H1 (cell line): Measurements from ENCODE around the gene TBL2. TPM values are rescaled to one million over a fixed set of nuclear protein-coding genes. Genes with fewer than 3 reads are reported as not detected.

Source experiments
- CBX5 ChIP-seq: fragments of 300-800, 300-1000 bp; sonication (generic); IDR thresholded peaks from 2 replicates; pipeline ENCODE4 v1.7.1; 2016; ENCODE audit warnings: antibody characterized with exemption, low read length, low read depth
- CEBPB ChIP-seq: IDR thresholded peaks from 2 replicates; pipeline ENCODE4 v1.6.1; 2012; ENCODE audit warnings: low read depth, low read length
- CHD2 ChIP-seq: IDR thresholded peaks from 2 replicates; pipeline ENCODE4 v1.6.1; 2012; ENCODE audit warnings: low read length, improper control_type of control experiment
- EP300 ChIP-seq, 2 experiments: IDR thresholded peaks; 1 replicate in 1 of 2; 2 replicates in 1 of 2; pipeline ENCODE4 v1.6.1; 2011 to 2012; ENCODE audit warnings: low read depth in 2 of 2, low read length in 2 of 2, mild to moderate bottlenecking in 2 of 2, borderline replicate concordance in 1 of 2, inconsistent platforms in 1 of 2, moderate library complexity in 1 of 2
- FOSL1 ChIP-seq: IDR thresholded peaks from 2 replicates; pipeline ENCODE4 v1.6.1; 2011; ENCODE audit warnings: mild to moderate bottlenecking, low read depth, low read length, moderate library complexity; ENCODE audit not compliant: insufficient read depth
- HDAC2 ChIP-seq, 2 experiments: fragments of 300-600 bp in 1 of 2; sonication (generic) in 1 of 2; IDR thresholded peaks; 2 replicates each; pipeline ENCODE4 v1.6.1; 2011 to 2012; ENCODE audit warnings: low read depth in 2 of 2, low read length in 2 of 2, mild to moderate bottlenecking in 2 of 2, moderate library complexity in 2 of 2, borderline replicate concordance in 1 of 2, inconsistent platforms in 1 of 2
- HDAC6 ChIP-seq: IDR thresholded peaks from one replicate; pipeline ENCODE4 v1.7.1; 2012; ENCODE audit warnings: low read depth, mild to moderate bottlenecking, inconsistent platforms, low read length, moderate library complexity
- KDM4A ChIP-seq: IDR thresholded peaks from one replicate; pipeline ENCODE4 v1.7.1; 2012; ENCODE audit warnings: low read depth, mild to moderate bottlenecking, moderate library complexity, low read length, inconsistent platforms; ENCODE audit not compliant: severe bottlenecking
- KDM5A ChIP-seq: fragments of 200-600 bp; IDR thresholded peaks from 2 replicates; pipeline ENCODE4 v1.7.1; 2012; ENCODE audit warnings: mild to moderate bottlenecking, low read length, inconsistent platforms, mixed read lengths
- NANOG ChIP-seq: IDR thresholded peaks from 2 replicates; pipeline ENCODE4 v1.6.1; 2011; ENCODE audit warnings: low read length, low read depth, mild to moderate bottlenecking, inconsistent platforms; ENCODE audit not compliant: insufficient read depth, poor library complexity, severe bottlenecking
- RFX5 ChIP-seq: IDR thresholded peaks from 2 replicates; pipeline ENCODE4 v1.6.1; 2011; ENCODE audit warnings: low read depth, low read length, improper control_type of control experiment, borderline replicate concordance
- SIN3A ChIP-seq, 2 experiments: IDR thresholded peaks in 1 of 2; conservative IDR thresholded peaks in 1 of 2; 2 replicates each; pipeline ENCODE4 v1.6.1; 2011 to 2012; ENCODE audit warnings: low read length in 2 of 2, improper control_type of control experiment in 1 of 2, low read depth in 1 of 2, mild to moderate bottlenecking in 1 of 2
- SIRT6 ChIP-seq: IDR thresholded peaks from one replicate; pipeline ENCODE4 v1.7.1; 2012; ENCODE audit warnings: low read length, inconsistent platforms
- SIX5 ChIP-seq: IDR thresholded peaks from 2 replicates; pipeline ENCODE4 v1.6.1; 2011; ENCODE audit warnings: mild to moderate bottlenecking, low read depth, low read length
- SP2 ChIP-seq: IDR thresholded peaks from 2 replicates; pipeline ENCODE4 v1.6.1; 2012; ENCODE audit warnings: mild to moderate bottlenecking, low read length, inconsistent platforms
- TAF1 ChIP-seq: IDR thresholded peaks from 2 replicates; pipeline ENCODE4 v1.6.1; 2011; ENCODE audit warnings: mild to moderate bottlenecking, low read depth, low read length
- TBP ChIP-seq: IDR thresholded peaks from 2 replicates; pipeline ENCODE4 v1.6.1; 2011; ENCODE audit warnings: low read depth, low read length, improper control_type of control experiment
- TCF12 ChIP-seq: IDR thresholded peaks from 2 replicates; pipeline ENCODE4 v1.6.1; 2011; ENCODE audit warnings: low read depth, mild to moderate bottlenecking, low read length
- TEAD4 ChIP-seq: IDR thresholded peaks from 2 replicates; pipeline ENCODE4 v1.6.1; 2012; ENCODE audit warnings: low read depth, low read length, inconsistent platforms, mixed read lengths
- ZNF274 ChIP-seq: IDR thresholded peaks from 2 replicates; pipeline ENCODE4 v1.7.0; 2012; ENCODE audit warnings: low read length, borderline replicate concordance; ENCODE audit errors: extremely low read depth
- polyA plus RNA-seq, 7 experiments: library from polyadenylated mRNA; depleted of rRNA in 3 of 7; stranded (reverse) in 5 of 7; unstranded in 2 of 7; fragments of >200 nt in 5 of 7; fragments of 200-250 nt in 2 of 7; gene quantifications; 1 replicate in 5 of 7; 2 replicates in 1 of 7; 4 replicates in 1 of 7; pipeline versions ENCODE4 v1.2.1 to v1.2.3, GENCODE V29; 2011 to 2013; ENCODE audit warnings: missing spikeins in 2 of 7, mixed read lengths in 2 of 7
- total RNA-seq: library from RNA; stranded (reverse); fragmentation: NEBNext Ultra II Directional; extraction: Animal tissue kit (Norgen Biotek cat#: 25700); gene quantifications from 2 replicates; pipeline ENCODE4 v1.2.1, GENCODE V29; 2021
- TF ChIP-seq, protein P1 (sequence below): IDR thresholded peaks from 2 replicates; pipeline ENCODE4 v1.6.1; 2012; ENCODE audit warnings: inconsistent platforms
- TF ChIP-seq, protein P2 (sequence below): IDR thresholded peaks from 2 replicates; pipeline ENCODE4 v1.6.1; 2012; ENCODE audit warnings: low read length, inconsistent platforms

TBL2 gene
- total and polyA plus RNA-seq, 2 of the 8 experiments (the other 6 are each of a cell fraction or from before 2014, with no cell fraction given): 25.8 to 29.7 TPM

DNA sequence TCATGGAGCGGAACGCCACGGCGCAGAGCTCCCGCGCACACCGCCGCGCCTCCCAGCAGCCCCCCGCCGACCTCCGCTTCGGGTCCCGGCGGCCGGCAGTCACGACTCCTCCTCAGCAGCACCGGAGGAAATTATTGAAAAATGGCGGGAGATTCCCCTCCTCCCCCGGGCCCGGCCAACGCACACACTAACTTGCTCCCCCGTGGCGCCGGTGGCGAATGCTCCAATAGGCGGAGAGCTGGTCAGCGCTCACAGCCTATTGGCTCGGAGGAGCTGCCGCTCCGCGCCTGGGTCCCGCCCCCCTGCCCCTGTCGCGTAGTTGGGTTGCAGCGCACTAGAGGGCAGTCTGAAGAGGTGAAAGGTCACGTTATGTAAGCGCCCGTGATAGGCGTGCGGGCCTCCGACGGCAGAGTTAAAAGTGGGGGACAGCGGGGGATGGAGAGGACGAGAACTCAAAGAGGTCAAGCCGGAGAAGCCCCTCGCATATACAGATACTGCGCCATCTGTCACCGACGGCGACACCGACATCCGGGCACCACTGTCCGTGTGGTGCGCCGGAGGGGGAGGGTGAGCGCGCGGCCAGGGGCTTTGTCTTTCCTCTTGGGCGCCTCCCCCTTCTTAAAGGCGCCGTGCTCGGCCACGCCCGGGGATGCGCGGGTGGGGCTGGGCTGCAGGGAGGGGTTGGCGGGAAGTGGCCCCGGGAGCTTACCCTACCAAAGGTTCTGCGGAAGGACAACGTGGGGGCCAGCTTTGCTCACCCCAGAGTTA lies 56.1 kb downstream of the TBL2 start, which contains the start of gene BAZ1B (continued):
- TF ChIP-seq, protein P1, sequence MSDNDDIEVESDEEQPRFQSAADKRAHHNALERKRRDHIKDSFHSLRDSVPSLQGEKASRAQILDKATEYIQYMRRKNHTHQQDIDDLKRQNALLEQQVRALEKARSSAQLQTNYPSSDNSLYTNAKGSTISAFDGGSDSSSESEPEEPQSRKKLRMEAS: peak; percentile 70; the same call in 1 of the 2 replicates
- TF ChIP-seq TEAD4 (no peak), KDM5A (no peak), CEBPB (no peak), SIX5 (no peak), FOSL1 (no peak), CHD2 (peak; percentile 90), SIN3A (conservative IDR thresholded peaks at IDR 0.05 in 1 of 2, IDR thresholded peaks at IDR 0.05 in 1 of 2; ENCODE audit: low read depth in 1 of 2, low read length in 2 of 2) (peak in 1 of 2 experiments; percentile 84; a peak in 2 of 4 replicates), EP300 (IDR thresholded peaks at IDR 0.05; ENCODE audit: borderline replicate concordance in 1 of 2, low read depth in 2 of 2, low read length in 2 of 2) (no peak), SP2 (peak; percentile 68), TCF12 (0 out of 2 replicates have a peak, but pooled peaks have one; percentile 14), CBX5 (no peak), ZNF274 (no peak), TBP (peak; percentile 80), NANOG (no peak), SIRT6 (no peak), HDAC2 (IDR thresholded peaks at IDR 0.05; ENCODE audit: borderline replicate concordance in 1 of 2, low read depth in 2 of 2, low read length in 2 of 2) (0 out of 4 replicates have a peak, but pooled peaks of 1 of the 2 experiments have one; percentile 43), HDAC6 (no peak), KDM4A (peak; percentile 70), TAF1 (peak; percentile 94), RFX5 (no peak)
- TF ChIP-seq, protein P2, sequence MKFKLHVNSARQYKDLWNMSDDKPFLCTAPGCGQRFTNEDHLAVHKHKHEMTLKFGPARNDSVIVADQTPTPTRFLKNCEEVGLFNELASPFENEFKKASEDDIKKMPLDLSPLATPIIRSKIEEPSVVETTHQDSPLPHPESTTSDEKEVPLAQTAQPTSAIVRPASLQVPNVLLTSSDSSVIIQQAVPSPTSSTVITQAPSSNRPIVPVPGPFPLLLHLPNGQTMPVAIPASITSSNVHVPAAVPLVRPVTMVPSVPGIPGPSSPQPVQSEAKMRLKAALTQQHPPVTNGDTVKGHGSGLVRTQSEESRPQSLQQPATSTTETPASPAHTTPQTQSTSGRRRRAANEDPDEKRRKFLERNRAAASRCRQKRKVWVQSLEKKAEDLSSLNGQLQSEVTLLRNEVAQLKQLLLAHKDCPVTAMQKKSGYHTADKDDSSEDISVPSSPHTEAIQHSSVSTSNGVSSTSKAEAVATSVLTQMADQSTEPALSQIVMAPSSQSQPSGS: no peak
